ENCODE measurements around the gene CHRM5. TPM values are rescaled to one million over a fixed set of nuclear protein-coding genes. Genes with fewer than 3 reads are reported as not detected.
A peak's percentile ranks its signal among the peaks of the same experiment; 100 is the strongest.
"Not testable (repeated sequence)": the region's sequence is repeated elsewhere in the genome, so short reads cannot be mapped to it uniquely, and the experiment has no call there.

Gene CHRM5
- total RNA-seq, 1 donor from 2014 or later, result not detected

- TF ChIP-seq, protein P1, sequence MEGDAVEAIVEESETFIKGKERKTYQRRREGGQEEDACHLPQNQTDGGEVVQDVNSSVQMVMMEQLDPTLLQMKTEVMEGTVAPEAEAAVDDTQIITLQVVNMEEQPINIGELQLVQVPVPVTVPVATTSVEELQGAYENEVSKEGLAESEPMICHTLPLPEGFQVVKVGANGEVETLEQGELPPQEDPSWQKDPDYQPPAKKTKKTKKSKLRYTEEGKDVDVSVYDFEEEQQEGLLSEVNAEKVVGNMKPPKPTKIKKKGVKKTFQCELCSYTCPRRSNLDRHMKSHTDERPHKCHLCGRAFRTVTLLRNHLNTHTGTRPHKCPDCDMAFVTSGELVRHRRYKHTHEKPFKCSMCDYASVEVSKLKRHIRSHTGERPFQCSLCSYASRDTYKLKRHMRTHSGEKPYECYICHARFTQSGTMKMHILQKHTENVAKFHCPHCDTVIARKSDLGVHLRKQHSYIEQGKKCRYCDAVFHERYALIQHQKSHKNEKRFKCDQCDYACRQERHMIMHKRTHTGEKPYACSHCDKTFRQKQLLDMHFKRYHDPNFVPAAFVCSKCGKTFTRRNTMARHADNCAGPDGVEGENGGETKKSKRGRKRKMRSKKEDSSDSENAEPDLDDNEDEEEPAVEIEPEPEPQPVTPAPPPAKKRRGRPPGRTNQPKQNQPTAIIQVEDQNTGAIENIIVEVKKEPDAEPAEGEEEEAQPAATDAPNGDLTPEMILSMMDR (IDR thresholded peaks at IDR 0.05; ENCODE audit: unreplicated experiment), result no peak
- H3K36me3 Mint-ChIP-seq (ENCODE audit: insufficient read depth), result peaks cover 1% of the 10 kb centered on the region
Measured at GRCh38 chr15:33985751-33986150, 17.5 kb downstream of the CHRM5 start.

DNA sequence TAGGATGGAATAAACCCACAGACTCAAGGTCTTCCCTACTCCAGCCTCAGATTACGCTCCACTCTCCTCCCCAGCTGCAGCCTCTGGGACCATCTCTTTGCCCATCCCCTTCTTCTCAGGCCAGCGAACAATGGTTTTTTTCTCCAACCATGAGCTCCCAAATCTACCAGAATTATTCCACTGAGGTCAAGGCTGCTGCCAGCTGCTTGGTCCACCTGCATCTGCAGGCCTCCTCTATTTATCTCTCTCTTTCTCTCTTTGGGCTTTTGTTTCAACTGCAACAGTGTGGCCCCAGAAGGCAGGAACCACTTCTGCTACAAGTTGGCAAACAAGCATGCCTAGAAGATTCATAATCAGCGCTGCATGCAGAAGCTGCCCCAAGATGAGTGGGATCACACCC is 19.1 kb downstream of the CHRM5 start:
- no peak for DNase-seq (ENCODE audit: low spot score, unreplicated experiment)
- Mint-ChIP-seq H3K4me3 (ENCODE audit: low read depth) (no peak overlapping the region), H3K27me3 (no peaks in the 10 kb centered on the region), H3K36me3 (ENCODE audit: insufficient read depth) (peaks cover 5% of the 10 kb centered on the region), H3K4me1 (ENCODE audit: low read depth) (peaks cover 35% of the 10 kb centered on the region), H3K27ac (no peak overlapping the region), H3K9me3 (ENCODE audit: low read depth) (peaks cover 7% of the 10 kb centered on the region)
- TF ChIP-seq, protein P1 (IDR thresholded peaks at IDR 0.05; ENCODE audit: unreplicated experiment), result no peak

More at GRCh38 chr15:33985751-33986150, 17.5 kb downstream of the CHRM5 start:
- H3K9me3 Mint-ChIP-seq (ENCODE audit: low read depth), result peaks cover 3% of the 10 kb centered on the region
- H3K27me3 Mint-ChIP-seq, result no peaks in the 10 kb centered on the region
- H3K4me3 Mint-ChIP-seq (ENCODE audit: low read depth), result no peak overlapping the region
- no peak overlapping the region for H3K27ac Mint-ChIP-seq
- H3K4me1 Mint-ChIP-seq (ENCODE audit: low read depth), result peaks cover 34% of the 10 kb centered on the region
- no peak for DNase-seq (ENCODE audit: low spot score, unreplicated experiment)

DNA sequence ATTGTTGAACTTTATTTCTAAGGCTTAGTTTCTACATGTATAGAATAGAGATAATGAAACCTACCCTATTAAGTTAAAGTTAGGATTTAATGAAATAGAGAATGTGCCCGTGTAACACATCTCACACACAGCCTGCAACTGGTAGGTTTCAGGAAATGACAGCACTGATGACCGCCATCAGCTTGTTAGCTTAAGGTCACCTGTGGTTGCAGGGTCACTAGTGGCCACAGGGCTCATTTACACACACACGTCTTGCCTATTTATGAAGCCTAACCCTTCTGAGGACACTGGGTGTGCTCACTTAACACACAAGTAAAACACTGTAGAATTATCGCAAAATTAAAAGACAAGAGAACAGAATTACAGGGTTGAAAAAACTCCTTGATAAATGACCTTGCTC is 20.1 kb downstream of the CHRM5 start:
- H3K27ac Mint-ChIP-seq, result no peak overlapping the region
- H3K27me3 Mint-ChIP-seq, result no peaks in the 10 kb centered on the region
- DNase-seq (ENCODE audit: low spot score, unreplicated experiment), result no peak
- peaks cover 5% of the 10 kb centered on the region for H3K36me3 Mint-ChIP-seq (ENCODE audit: insufficient read depth)
- no peak overlapping the region for H3K4me3 Mint-ChIP-seq (ENCODE audit: low read depth)
- H3K9me3 Mint-ChIP-seq (ENCODE audit: low read depth), result peaks cover 7% of the 10 kb centered on the region
- H3K4me1 Mint-ChIP-seq (ENCODE audit: low read depth), result peaks cover 28% of the 10 kb centered on the region
- TF ChIP-seq, protein P1 (IDR thresholded peaks at IDR 0.05; ENCODE audit: unreplicated experiment), result no peak

DNA sequence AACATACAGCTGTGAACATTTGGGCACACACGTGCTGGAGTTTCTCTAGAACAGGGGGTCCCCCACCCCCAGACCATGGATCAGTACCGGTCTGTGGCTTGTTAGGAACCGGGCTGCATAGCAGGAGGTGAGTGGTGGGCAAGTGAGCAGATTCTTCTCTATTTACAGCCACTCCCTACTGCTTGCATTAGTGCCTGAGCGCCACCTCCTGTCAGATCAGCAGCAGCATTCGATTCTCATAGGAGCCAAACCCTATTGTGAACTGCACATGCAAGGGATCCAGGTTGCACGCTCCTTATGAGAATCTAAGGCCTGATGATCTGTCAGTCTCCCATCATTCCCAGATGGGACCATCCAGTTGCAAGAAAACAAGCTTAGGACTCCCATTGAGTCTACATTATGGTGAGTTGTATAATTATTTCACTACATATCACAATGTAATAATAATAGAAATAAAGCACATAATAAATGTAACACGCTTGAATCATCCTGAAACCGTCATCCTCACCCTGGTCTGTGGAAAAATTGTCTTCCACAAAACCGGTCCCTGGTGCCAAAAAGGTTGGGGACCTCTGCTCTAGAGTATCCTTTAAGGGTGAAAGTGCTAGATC is 25.8 kb downstream of the CHRM5 start:
- Mint-ChIP-seq H3K27ac (no peak overlapping the region), H3K4me3 (ENCODE audit: low read depth) (no peak overlapping the region), H3K4me1 (ENCODE audit: low read depth) (peaks cover 1% of the 10 kb centered on the region), H3K27me3 (no peaks in the 10 kb centered on the region), H3K36me3 (ENCODE audit: insufficient read depth) (peaks cover 4% of the 10 kb centered on the region), H3K9me3 (ENCODE audit: low read depth) (peaks cover 4% of the 10 kb centered on the region)
- TF ChIP-seq, protein P1 (IDR thresholded peaks at IDR 0.05; ENCODE audit: unreplicated experiment), result peak; percentile 42
- no peak for DNase-seq (ENCODE audit: low spot score, unreplicated experiment)

DNA sequence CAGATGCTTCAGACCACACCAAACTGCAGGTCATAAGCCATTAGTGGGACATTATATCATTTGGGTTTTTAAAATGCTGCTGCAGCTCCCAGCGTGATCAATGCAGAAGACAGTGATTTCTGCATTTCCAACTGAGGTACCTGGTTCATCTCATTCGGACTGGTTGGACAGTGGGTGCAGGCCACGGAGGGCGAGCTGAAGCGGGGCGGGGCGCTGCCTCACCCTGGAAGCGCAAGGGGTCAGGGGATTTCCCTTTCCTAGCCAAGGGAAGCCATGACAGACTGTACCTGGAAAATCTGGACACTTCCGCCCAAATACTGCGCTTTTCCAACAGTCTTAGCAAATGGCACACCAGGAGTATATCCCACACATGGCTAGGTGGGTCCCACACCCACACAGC is 27.4 kb downstream of the CHRM5 start:
- H3K4me1 Mint-ChIP-seq (ENCODE audit: low read depth); H3K36me3 Mint-ChIP-seq (ENCODE audit: insufficient read depth); DNase-seq (ENCODE audit: low spot score, unreplicated experiment); H3K4me3 Mint-ChIP-seq (ENCODE audit: low read depth); H3K27me3 Mint-ChIP-seq; H3K27ac Mint-ChIP-seq; H3K9me3 Mint-ChIP-seq (ENCODE audit: low read depth): not testable (repeated sequence)

DNA sequence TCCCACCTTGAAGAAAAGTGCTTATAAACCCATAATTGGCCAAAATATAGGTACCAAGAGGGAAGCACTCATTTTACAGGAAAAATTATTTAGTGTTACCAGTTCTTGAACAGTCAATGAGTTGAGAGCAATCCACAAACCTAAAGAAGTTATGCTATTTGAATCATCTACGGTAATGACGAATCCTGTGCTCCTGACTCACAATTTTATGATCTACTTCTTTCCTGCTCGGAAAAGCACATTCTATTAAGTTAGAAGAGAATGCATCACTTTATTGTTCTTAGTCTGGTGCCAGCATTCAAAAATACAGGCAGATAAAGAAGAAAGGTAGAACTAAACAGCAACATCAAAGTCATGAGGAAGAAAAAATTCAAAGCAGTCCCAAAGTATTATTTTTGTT is 33.2 kb downstream of the CHRM5 start:
- Mint-ChIP-seq H3K36me3 (ENCODE audit: insufficient read depth) (no peaks in the 10 kb centered on the region), H3K27ac (no peak overlapping the region), H3K9me3 (ENCODE audit: low read depth) (no peaks in the 10 kb centered on the region), H3K4me3 (ENCODE audit: low read depth) (no peak overlapping the region), H3K27me3 (no peaks in the 10 kb centered on the region), H3K4me1 (ENCODE audit: low read depth) (peaks cover 4% of the 10 kb centered on the region)
- DNase-seq (ENCODE audit: low spot score, unreplicated experiment), result no peak
- TF ChIP-seq, protein P1 (IDR thresholded peaks at IDR 0.05; ENCODE audit: unreplicated experiment), result no peak

Measured in progenitor cell of endocrine pancreas (in vitro differentiated cells).